Colonic mucosa (tissue), 4 donors: ENCODE measurements around the gene RUNX2. TPM values are rescaled to one million over a fixed set of nuclear protein-coding genes. Genes with fewer than 3 reads are reported as not detected.

ENCODE experiments used
- DNase-seq: peaks from one replicate; pipeline ENCODE4 v3.0.0-alpha.2; 2020
- H3K27ac ChIP-seq: fragments of 200-600 bp; one replicate; pipeline ENCODE4 v1.8.0; 2021
- H3K27me3 ChIP-seq: fragments of 200-600 bp; one replicate; pipeline ENCODE4 v1.8.0; 2021
- H3K36me3 ChIP-seq: fragments of 200-600 bp; one replicate; pipeline ENCODE4 v1.8.0; 2021
- H3K4me1 ChIP-seq: fragments of 200-600 bp; one replicate; pipeline ENCODE4 v1.8.0; 2021; ENCODE audit warnings: mild to moderate bottlenecking
- H3K4me3 ChIP-seq: fragments of 200-600 bp; one replicate; pipeline ENCODE4 v1.8.0; 2021
- H3K9ac ChIP-seq, 2 donors: one replicate each; pipeline ENCODE4 v1.7.0; 2013; ENCODE audit warnings: control low read depth in 2 of 2, low read depth in 2 of 2, low read length in 2 of 2
- H3K9me3 ChIP-seq: fragments of 200-600 bp; one replicate; pipeline ENCODE4 v1.8.0; 2021
- intact Hi-C: fragments of 100-400 bp; cut with DNase I; formaldehyde crosslinking; loops from one replicate; pipeline ENCODE4 v1.14.1; 2022
- total RNA-seq, 2 donors: library from RNA; stranded (reverse); fragmentation: NEBNext Ultra II Directional in 1 of 2; extraction: Animal tissue kit (Norgen Biotek cat#: 25700) in 1 of 2; gene quantifications; one replicate each; pipeline ENCODE4 v1.2.1, GENCODE V29; 2021
- TF ChIP-seq, protein P1 (sequence below): fragments of 200-600 bp; IDR thresholded peaks from one replicate; pipeline ENCODE4 v1.8.0; 2022; ENCODE audit warnings: antibody characterized with exemption, mild to moderate bottlenecking
- donor health status: healthy.
- donor health status: DM: no; HTN: no; CAD: no.
- donor health status: DM: no; HTN: no; CAD: no.

Gene RUNX2
- total RNA-seq, 2 donors from 2014 or later = 1.7 to 2.6 TPM

DNA sequence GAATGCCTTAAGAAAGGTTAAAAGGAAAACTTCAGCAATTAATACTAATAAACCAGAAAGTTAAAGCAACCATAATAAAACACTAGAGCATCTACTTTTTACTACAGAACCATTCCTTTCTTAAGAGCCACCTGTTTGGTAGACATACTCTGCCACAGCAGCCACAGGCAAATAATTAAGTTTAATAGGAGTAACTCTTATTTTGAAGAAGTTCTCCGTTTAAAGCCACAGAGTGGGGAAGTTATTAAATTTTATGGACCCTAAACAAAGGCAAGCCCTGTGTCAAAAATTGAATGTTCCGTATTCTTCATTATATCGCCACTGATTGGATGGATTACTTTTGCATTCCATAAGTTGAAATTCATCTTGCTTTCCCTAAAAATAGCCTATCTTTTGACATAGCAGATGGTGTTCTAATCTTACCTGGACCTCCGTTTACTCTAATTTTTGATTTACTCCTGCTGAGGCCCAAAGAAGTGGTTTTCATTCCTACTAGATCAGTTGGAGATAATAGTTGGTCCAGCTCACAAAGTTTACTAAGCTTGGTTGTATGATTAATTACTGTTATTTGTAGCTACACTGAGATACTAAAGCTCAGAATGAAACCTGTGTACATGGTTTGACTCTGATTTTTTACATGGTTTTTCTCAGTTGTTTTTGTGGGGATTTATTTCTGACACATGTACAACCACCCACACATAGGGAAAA, 190.0 kb downstream of the RUNX2 start:
- H3K4me3 ChIP-seq = no peak overlapping the region
- H3K36me3 ChIP-seq = no peaks in the 10 kb centered on the region
- no peak overlapping the region for H3K27ac ChIP-seq
- DNase-seq = no peak
- TF ChIP-seq, protein P1, sequence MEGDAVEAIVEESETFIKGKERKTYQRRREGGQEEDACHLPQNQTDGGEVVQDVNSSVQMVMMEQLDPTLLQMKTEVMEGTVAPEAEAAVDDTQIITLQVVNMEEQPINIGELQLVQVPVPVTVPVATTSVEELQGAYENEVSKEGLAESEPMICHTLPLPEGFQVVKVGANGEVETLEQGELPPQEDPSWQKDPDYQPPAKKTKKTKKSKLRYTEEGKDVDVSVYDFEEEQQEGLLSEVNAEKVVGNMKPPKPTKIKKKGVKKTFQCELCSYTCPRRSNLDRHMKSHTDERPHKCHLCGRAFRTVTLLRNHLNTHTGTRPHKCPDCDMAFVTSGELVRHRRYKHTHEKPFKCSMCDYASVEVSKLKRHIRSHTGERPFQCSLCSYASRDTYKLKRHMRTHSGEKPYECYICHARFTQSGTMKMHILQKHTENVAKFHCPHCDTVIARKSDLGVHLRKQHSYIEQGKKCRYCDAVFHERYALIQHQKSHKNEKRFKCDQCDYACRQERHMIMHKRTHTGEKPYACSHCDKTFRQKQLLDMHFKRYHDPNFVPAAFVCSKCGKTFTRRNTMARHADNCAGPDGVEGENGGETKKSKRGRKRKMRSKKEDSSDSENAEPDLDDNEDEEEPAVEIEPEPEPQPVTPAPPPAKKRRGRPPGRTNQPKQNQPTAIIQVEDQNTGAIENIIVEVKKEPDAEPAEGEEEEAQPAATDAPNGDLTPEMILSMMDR = no peak
- H3K9me3 ChIP-seq = no peaks in the 10 kb centered on the region
- no peaks in the 10 kb centered on the region for H3K4me1 ChIP-seq
- H3K9ac ChIP-seq = no peak overlapping the region
- H3K27me3 ChIP-seq = no peaks in the 10 kb centered on the region
- intact Hi-C loops = no loop called here

DNA sequence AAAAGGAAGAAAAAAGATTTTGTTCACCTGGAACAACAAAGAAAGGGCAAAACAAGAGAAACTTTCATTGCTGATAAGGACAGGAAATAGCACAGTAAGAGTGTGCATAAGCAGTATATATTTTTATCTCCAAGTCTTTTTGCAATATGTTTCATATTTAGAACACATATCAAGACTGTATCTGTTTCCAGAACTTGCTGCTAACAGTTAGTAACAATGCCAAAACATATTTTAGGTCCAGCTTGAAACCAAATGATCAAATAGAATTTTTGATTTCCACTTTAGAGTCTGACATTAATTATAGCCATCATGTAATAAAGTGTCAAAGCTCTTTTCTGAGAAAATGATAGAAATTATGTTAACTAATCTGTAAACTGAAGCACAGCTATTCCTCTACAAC, 193.1 kb downstream of the RUNX2 start:
- DNase-seq = no peak
- intact Hi-C loops = no loop called here
- TF ChIP-seq, protein P1 = no peak
- no peaks in the 10 kb centered on the region for H3K36me3 ChIP-seq
- H3K27ac ChIP-seq = no peak overlapping the region
- no peak overlapping the region for H3K9ac ChIP-seq
- no peak overlapping the region for H3K4me3 ChIP-seq
- H3K4me1 ChIP-seq = no peaks in the 10 kb centered on the region
- H3K27me3 ChIP-seq = no peaks in the 10 kb centered on the region
- no peaks in the 10 kb centered on the region for H3K9me3 ChIP-seq

DNA sequence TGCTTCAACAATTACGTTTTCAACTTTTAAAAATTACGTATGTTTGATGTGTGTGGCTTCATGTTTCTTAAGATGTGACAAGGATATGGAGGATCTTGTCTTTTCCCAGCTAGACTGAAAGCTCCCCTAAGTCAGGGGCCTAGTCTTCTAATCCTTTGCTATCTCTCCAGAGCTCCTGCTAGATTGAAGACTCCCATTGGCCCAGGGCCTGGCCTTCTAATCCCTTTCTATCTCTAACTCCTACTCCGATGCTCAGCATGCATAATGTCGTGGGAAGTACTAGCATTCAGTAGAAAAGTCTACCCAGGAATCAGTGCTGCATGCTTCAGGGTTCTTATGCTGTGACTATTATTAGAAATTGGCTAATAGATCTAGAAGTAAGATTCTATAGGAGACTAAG, 194.4 kb downstream of the RUNX2 start:
- no peaks in the 10 kb centered on the region for H3K36me3 ChIP-seq
- no peak overlapping the region for H3K27ac ChIP-seq
- intact Hi-C loops = no loop called here
- H3K9ac ChIP-seq = no peak overlapping the region
- no peaks in the 10 kb centered on the region for H3K4me1 ChIP-seq
- no peaks in the 10 kb centered on the region for H3K27me3 ChIP-seq
- TF ChIP-seq, protein P1 = no peak
- no peaks in the 10 kb centered on the region for H3K9me3 ChIP-seq
- H3K4me3 ChIP-seq = no peak overlapping the region
- no peak for DNase-seq

DNA sequence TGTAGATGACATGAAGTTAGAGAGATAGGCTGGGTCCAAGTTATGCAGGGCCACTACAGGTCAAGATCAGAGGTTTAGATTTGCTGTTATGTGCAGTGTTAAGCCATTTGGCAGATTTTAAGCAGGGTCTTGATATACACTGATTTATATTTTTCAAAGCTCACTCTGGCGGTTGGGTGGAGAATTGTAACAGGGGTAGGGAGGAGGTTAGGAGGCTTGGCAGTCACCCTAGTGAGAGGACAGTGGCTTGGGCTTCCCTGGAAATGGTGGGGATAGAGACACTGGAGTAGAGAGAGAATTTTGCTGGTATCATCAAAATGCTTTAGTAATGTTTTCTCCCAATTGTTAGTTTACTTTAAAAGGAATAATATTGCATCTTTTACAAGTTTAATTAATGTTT, 199.1 kb downstream of the RUNX2 start:
- Histone ChIP-seq H3K4me1 (no peaks in the 10 kb centered on the region), H3K9me3 (no peaks in the 10 kb centered on the region), H3K27me3 (no peaks in the 10 kb centered on the region), H3K9ac (no peak overlapping the region), H3K4me3 (no peak overlapping the region), H3K36me3 (no peaks in the 10 kb centered on the region), H3K27ac (no peak overlapping the region)
- TF ChIP-seq, protein P1 = no peak
- intact Hi-C loops = no loop called here
- DNase-seq = no peak

DNA sequence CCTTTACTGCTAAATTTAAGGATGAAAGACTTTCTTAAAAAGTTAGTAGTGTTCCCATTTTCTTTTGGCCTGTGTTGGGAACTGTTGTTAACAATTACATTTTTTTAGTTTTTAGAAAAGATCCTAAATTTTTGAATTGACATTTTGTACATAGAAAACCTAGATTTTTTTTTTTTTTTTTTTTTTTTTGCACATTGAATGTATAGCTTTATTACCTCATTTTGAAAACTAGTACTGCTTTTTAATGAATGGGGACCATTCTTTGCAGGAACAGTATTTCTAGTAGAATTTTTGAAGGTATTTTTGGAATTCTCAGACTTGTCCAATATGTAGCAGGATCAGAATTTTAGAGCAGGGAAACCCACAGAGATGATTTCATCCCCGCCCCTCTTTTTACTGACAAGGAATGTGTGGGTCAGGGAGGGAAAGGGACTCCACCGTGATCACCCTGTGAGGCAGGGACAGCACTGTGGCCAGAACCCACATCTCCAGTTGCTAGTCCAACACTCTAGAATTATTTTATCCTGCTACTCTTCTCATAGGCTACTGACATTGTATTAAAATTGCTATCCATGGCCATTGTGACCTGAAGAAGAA, 204.0 kb downstream of the RUNX2 start:
- intact Hi-C loops = no loop called here
- TF ChIP-seq, protein P1 = no peak
- Histone ChIP-seq H3K9me3 (no peaks in the 10 kb centered on the region), H3K36me3 (no peaks in the 10 kb centered on the region), H3K9ac (no peak overlapping the region), H3K27me3 (no peaks in the 10 kb centered on the region), H3K27ac (no peak overlapping the region), H3K4me3 (no peak overlapping the region), H3K4me1 (no peaks in the 10 kb centered on the region)
- DNase-seq = no peak
